ENCODE results near the gene GALM.

DNA sequence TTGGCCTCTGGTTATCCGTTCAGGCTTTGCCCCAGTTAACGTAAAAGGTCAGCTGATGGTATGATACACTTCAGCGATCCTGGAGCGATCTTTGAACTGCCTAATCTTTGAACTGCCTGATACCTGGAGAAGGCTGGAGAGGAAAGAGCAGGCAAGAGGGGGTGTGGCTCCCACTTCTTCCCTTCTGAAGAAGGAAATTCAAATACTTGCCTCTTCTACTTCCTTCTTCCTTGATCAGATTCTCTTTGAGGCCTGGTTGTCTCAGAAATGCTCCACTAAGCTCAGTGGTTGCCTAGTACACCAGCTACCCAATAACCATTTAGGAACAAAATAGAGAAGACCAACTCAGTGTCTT lies 619 bp downstream of the GALM start:
- TF ChIP-seq, protein P1, sequence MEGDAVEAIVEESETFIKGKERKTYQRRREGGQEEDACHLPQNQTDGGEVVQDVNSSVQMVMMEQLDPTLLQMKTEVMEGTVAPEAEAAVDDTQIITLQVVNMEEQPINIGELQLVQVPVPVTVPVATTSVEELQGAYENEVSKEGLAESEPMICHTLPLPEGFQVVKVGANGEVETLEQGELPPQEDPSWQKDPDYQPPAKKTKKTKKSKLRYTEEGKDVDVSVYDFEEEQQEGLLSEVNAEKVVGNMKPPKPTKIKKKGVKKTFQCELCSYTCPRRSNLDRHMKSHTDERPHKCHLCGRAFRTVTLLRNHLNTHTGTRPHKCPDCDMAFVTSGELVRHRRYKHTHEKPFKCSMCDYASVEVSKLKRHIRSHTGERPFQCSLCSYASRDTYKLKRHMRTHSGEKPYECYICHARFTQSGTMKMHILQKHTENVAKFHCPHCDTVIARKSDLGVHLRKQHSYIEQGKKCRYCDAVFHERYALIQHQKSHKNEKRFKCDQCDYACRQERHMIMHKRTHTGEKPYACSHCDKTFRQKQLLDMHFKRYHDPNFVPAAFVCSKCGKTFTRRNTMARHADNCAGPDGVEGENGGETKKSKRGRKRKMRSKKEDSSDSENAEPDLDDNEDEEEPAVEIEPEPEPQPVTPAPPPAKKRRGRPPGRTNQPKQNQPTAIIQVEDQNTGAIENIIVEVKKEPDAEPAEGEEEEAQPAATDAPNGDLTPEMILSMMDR (IDR thresholded peaks at IDR 0.05): no peak
- TF ChIP-seq POLR2A (IDR thresholded peaks at IDR 0.05): no peak

Measured in right lobe of liver (tissue), 4 donors.